ENCODE results near the gene FCHO2. TPM values are rescaled to one million over a fixed set of nuclear protein-coding genes. Genes with fewer than 3 reads are reported as not detected.
A peak's percentile ranks its signal among the peaks of the same experiment; 100 is the strongest.
"Not testable (repeated sequence)": the region's sequence is repeated elsewhere in the genome, so short reads cannot be mapped to it uniquely, and the experiment has no call there.

FCHO2 gene
- total and polyA plus RNA-seq, 5 donors = 7.1 to 25.5 (median 22.8) TPM

- Histone ChIP-seq H3K27me3 (ENCODE audit: control insufficient read depth, insufficient read depth) (no peaks in the 10 kb centered on the region), H3K4me3 (ENCODE audit: low read length) (peak overlapping the region; percentile 79), H3K9me3 (ENCODE audit: control insufficient read depth, low read length) (no peaks in the 10 kb centered on the region), H3K27ac (ENCODE audit: low read length) (peak overlapping the region; percentile 86), H3K4me1 (ENCODE audit: control insufficient read depth, insufficient read depth, low read length) (no peaks in the 10 kb centered on the region)
- intact Hi-C loops (cut with DNase I) = no loop called here
- under 1% methylated on average over 51 of the region's 51 CpGs for WGBS
- DNase-seq (peak; percentile 56 to 85 (median 82)), ATAC-seq (peak in 1 of 2 donors; percentile 56)
Observed at GRCh38 chr5:72956324-72957140, 691 bp downstream of the FCHO2 start.

DNA sequence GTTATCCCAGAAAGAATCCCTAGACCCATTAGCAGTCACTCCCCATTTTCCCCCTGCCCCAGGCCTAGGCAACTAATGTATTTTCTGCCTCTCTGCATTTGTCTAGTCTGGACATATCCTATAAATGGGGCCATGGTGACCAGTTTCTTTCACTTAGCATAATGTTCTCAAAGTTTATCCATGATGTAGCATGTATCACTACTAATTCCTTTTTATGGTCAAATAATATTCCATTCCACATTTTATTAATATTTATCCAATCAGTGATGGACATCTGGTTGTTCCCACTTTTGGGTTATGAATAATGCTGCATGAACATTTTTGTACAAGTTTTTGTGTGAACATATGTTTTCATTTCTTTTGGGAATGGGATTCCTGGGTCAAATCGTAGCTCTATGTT, 1.5 kb downstream of the FCHO2 start:
- Histone ChIP-seq H3K27ac (ENCODE audit: low read length) (no peak overlapping the region), H3K27me3 (ENCODE audit: control insufficient read depth, insufficient read depth) (no peaks in the 10 kb centered on the region), H3K9me3 (ENCODE audit: control insufficient read depth, low read length) (no peaks in the 10 kb centered on the region), H3K4me1 (ENCODE audit: control insufficient read depth, insufficient read depth, low read length) (no peaks in the 10 kb centered on the region), H3K4me3 (ENCODE audit: low read length) (peak overlapping the region; percentile 79)
- ATAC-seq (no peak), DNase-seq (no peak)
- intact Hi-C loops (cut with DNase I) = no loop called here
- 68% methylated on average over 1 of the region's 1 CpG for WGBS

- DNase-seq (no peak), ATAC-seq (no peak)
- peaks cover 2% of the 10 kb centered on the region for H3K4me1 ChIP-seq (ENCODE audit: control insufficient read depth, insufficient read depth, low read length)
- H3K4me3 ChIP-seq (ENCODE audit: low read length) = no peak overlapping the region
- H3K27ac ChIP-seq (ENCODE audit: low read length) = no peak overlapping the region
- H3K27me3 ChIP-seq (ENCODE audit: control insufficient read depth, insufficient read depth) = no peaks in the 10 kb centered on the region
- WGBS = 96% methylated on average over 1 of the region's 1 CpG
- intact Hi-C loops (cut with DNase I) = no loop called here
- H3K9me3 ChIP-seq (ENCODE audit: control insufficient read depth, low read length) = no peaks in the 10 kb centered on the region
Observed at GRCh38 chr5:72959257-72959656, 3.4 kb downstream of the FCHO2 start.

DNA sequence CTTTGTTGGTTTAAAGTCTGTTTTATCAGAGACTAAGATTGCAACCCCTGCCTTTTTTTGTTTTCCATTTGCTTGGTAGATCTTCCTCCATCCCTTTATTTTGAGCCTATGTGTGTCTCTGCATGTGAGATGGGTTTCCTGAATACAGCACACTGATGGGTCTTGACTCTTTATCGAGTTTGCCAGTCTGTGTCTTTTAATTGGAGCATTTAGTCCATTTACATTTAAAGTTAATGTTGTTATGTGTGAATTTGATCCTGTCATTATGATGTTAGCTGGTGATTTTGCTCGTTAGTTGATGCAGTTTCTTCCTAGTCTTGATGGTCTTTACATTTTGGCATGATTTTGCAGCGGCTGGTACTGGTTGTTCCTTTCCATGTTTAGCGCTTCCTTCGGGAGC, 18.6 kb downstream of the FCHO2 start:
- H3K27me3 ChIP-seq (ENCODE audit: control insufficient read depth, insufficient read depth); H3K4me1 ChIP-seq (ENCODE audit: control insufficient read depth, insufficient read depth, low read length); intact Hi-C loops (cut with DNase I); H3K9me3 ChIP-seq (ENCODE audit: control insufficient read depth, low read length); H3K4me3 ChIP-seq (ENCODE audit: low read length); DNase-seq; ATAC-seq; H3K27ac ChIP-seq (ENCODE audit: low read length): not testable (repeated sequence)
- WGBS = 96% methylated on average over 4 of the region's 5 CpGs

DNA sequence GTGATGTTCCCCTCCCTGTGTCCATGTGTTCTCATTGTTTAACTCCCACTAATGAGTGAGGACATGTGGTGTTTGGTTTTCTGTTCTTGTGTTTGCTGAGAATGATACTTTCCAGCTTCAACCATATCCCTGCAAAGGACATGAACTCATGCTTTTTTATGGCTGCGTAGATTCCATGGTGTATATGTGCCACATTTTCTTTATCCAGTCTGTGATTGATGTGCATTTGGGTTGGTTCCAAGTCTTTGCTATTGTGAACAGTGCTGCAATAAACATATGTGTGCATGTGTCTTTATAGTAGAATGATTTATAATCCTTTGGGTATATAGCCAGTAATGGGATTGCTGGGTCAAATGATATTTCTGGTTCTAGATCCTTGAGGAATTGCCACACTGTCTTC, 21.0 kb downstream of the FCHO2 start:
- ATAC-seq; H3K27me3 ChIP-seq (ENCODE audit: control insufficient read depth, insufficient read depth); H3K4me3 ChIP-seq (ENCODE audit: low read length); H3K9me3 ChIP-seq (ENCODE audit: control insufficient read depth, low read length); intact Hi-C loops (cut with DNase I); H3K27ac ChIP-seq (ENCODE audit: low read length); H3K4me1 ChIP-seq (ENCODE audit: control insufficient read depth, insufficient read depth, low read length); DNase-seq: not testable (repeated sequence)
- WGBS = 42% methylated on average over 1 of the region's 1 CpG

- intact Hi-C loops (cut with DNase I) = no loop called here
- H3K9me3 ChIP-seq (ENCODE audit: control insufficient read depth, low read length) = no peaks in the 10 kb centered on the region
- no peaks in the 10 kb centered on the region for H3K4me1 ChIP-seq (ENCODE audit: control insufficient read depth, insufficient read depth, low read length)
- no peak for ATAC-seq
- H3K27ac ChIP-seq (ENCODE audit: low read length) = no peak overlapping the region
- no peaks in the 10 kb centered on the region for H3K27me3 ChIP-seq (ENCODE audit: control insufficient read depth, insufficient read depth)
- DNase-seq = no peak
- WGBS = 96% methylated on average over 1 of the region's 1 CpG
- H3K4me3 ChIP-seq (ENCODE audit: low read length) = no peak overlapping the region
Observed at GRCh38 chr5:72985719-72986118, 29.9 kb downstream of the FCHO2 start.

- ATAC-seq = no peak
- Histone ChIP-seq H3K4me3 (ENCODE audit: low read length) (no peak overlapping the region), H3K4me1 (ENCODE audit: control insufficient read depth, insufficient read depth, low read length) (no peaks in the 10 kb centered on the region), H3K27me3 (ENCODE audit: control insufficient read depth, insufficient read depth) (no peaks in the 10 kb centered on the region), H3K27ac (ENCODE audit: low read length) (no peak overlapping the region), H3K9me3 (ENCODE audit: control insufficient read depth, low read length) (no peaks in the 10 kb centered on the region)
- 77% methylated on average over 1 of the region's 1 CpG for WGBS
- no peak for DNase-seq
- intact Hi-C loops (cut with DNase I) = no loop called here
Observed at GRCh38 chr5:72988769-72989168, 32.9 kb downstream of the FCHO2 start.

DNA sequence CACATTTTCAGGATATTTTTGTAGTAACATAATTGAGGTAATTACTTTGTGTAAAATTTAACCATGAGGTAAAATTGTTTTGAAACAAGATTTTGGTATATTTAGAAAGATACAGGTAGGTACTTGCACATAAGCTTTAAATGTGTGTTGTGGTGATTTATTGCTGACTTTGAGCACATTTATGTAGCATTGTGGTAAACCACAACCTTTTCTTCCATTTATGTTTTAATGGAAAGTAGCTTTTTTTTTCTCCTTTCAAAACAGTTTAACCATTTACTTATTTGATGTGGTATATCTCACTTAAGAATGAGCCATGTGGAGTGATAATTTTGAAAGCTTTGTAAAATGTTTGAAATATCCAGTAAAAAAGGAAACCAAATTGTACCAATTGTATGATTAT, 35.6 kb downstream of the FCHO2 start:
- H3K27ac ChIP-seq (ENCODE audit: low read length) = no peak overlapping the region
- H3K27me3 ChIP-seq (ENCODE audit: control insufficient read depth, insufficient read depth) = no peaks in the 10 kb centered on the region
- H3K9me3 ChIP-seq (ENCODE audit: control insufficient read depth, low read length) = no peaks in the 10 kb centered on the region
- no peaks in the 10 kb centered on the region for H3K4me1 ChIP-seq (ENCODE audit: control insufficient read depth, insufficient read depth, low read length)
- DNase-seq = no peak
- no peak for ATAC-seq
- intact Hi-C loops (cut with DNase I) = no loop called here
- no peak overlapping the region for H3K4me3 ChIP-seq (ENCODE audit: low read length)

- no peak for ATAC-seq
- 97% methylated on average over 1 of the region's 1 CpG for WGBS
- DNase-seq = no peak
- no peak overlapping the region for H3K27ac ChIP-seq (ENCODE audit: low read length)
- H3K9me3 ChIP-seq (ENCODE audit: control insufficient read depth, low read length) = no peaks in the 10 kb centered on the region
- H3K4me1 ChIP-seq (ENCODE audit: control insufficient read depth, insufficient read depth, low read length) = no peaks in the 10 kb centered on the region
- intact Hi-C loops (cut with DNase I) = no loop called here
- H3K27me3 ChIP-seq (ENCODE audit: control insufficient read depth, insufficient read depth) = no peaks in the 10 kb centered on the region
- H3K4me3 ChIP-seq (ENCODE audit: low read length) = no peak overlapping the region
Observed at GRCh38 chr5:72994578-72994977, 38.7 kb downstream of the FCHO2 start.

- WGBS = 96% methylated on average over 28 of the region's 28 CpGs
Observed at GRCh38 chr5:72996632-72997031, 40.8 kb downstream of the FCHO2 start.

DNA sequence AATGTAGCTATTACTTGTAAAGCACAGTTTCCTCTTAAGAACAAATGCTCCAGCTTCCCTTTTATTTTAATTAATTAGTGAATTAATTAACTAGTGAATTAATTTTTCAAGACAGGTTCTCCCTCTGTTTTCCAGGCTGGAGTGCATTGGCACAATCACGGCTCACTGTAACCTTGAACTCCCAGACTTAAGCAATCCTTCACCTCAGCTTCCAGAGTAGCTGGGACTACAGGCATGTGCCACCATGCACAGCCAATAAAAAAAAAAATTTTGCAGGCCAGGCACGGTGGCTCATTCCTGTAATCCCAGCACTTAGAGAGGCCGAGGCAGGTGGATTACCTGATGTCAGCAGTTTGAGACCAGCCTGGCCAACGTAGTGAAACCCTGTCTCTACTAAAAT, 44.1 kb downstream of the FCHO2 start:
- no peak for ATAC-seq
- no peaks in the 10 kb centered on the region for H3K9me3 ChIP-seq (ENCODE audit: control insufficient read depth, low read length)
- intact Hi-C loops (cut with DNase I) = no loop called here
- 95% methylated on average over 4 of the region's 4 CpGs for WGBS
- H3K27ac ChIP-seq (ENCODE audit: low read length) = no peak overlapping the region
- DNase-seq = no peak
- H3K4me1 ChIP-seq (ENCODE audit: control insufficient read depth, insufficient read depth, low read length) = no peaks in the 10 kb centered on the region
- no peak overlapping the region for H3K4me3 ChIP-seq (ENCODE audit: low read length)
- H3K27me3 ChIP-seq (ENCODE audit: control insufficient read depth, insufficient read depth) = no peaks in the 10 kb centered on the region

More at GRCh38 chr5:72996632-72997031, 40.8 kb downstream of the FCHO2 start:
- no peak for ATAC-seq
- Histone ChIP-seq H3K9me3 (ENCODE audit: control insufficient read depth, low read length) (no peaks in the 10 kb centered on the region), H3K4me3 (ENCODE audit: low read length) (no peak overlapping the region), H3K27me3 (ENCODE audit: control insufficient read depth, insufficient read depth) (no peaks in the 10 kb centered on the region), H3K27ac (ENCODE audit: low read length) (no peak overlapping the region), H3K4me1 (ENCODE audit: control insufficient read depth, insufficient read depth, low read length) (no peaks in the 10 kb centered on the region)
- DNase-seq = peak in 1 of 3 donors; percentile 44
- intact Hi-C loops (cut with DNase I) = no loop called here

DNA sequence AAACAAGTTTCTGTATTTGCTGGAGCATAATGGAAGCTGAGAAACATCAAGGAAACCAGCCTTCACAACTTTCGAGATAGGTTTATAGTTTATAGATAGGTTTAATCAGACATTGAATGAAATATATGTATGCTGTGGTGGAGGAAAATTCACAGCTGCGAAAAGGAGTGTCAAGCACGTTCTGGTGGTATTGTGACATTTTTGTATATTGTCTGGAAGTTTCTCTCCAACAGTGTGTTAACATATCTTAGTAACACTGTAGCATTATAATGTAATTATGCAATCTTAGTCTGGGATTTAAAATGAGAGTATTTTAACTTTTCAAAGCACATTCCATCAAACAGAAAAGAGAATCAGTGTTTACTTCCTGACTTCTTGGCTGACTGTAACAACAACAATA, 50.0 kb downstream of the FCHO2 start:
- ATAC-seq (no peak), DNase-seq (no peak)
- Histone ChIP-seq H3K9me3 (ENCODE audit: control insufficient read depth, low read length) (no peaks in the 10 kb centered on the region), H3K4me3 (ENCODE audit: low read length) (no peak overlapping the region), H3K4me1 (ENCODE audit: control insufficient read depth, insufficient read depth, low read length) (no peaks in the 10 kb centered on the region), H3K27ac (ENCODE audit: low read length) (no peak overlapping the region), H3K27me3 (ENCODE audit: control insufficient read depth, insufficient read depth) (no peaks in the 10 kb centered on the region)
- intact Hi-C loops (cut with DNase I) = no loop called here
- 81% methylated on average over 3 of the region's 3 CpGs for WGBS
